Measurements from ENCODE around the gene SLC39A11. TPM values are rescaled to one million over a fixed set of nuclear protein-coding genes. Genes with fewer than 3 reads are reported as not detected.

The SLC39A11 gene
- total RNA-seq, 1 experiment from 2014 or later = 56.1 TPM

GRCh38 chr17:72927146-72927545, 165.3 kb downstream of the SLC39A11 start:
- H3K9me3 ChIP-seq (ENCODE audit: control insufficient read depth, insufficient read depth, low read depth, low read length) = no peaks in the 10 kb centered on the region
- H3K36me3 ChIP-seq (ENCODE audit: control insufficient read depth, insufficient read depth, low read length) = no peaks in the 10 kb centered on the region
- no peaks in the 10 kb centered on the region for H3K27me3 ChIP-seq (ENCODE audit: control insufficient read depth, insufficient read depth, low read length)
- DNase-seq (ENCODE audit: low read depth, low spot score) = no peak
- intact Hi-C loops (cut with micrococcal nuclease; ENCODE audit: unreplicated experiment) = no loop called here
- H3K27ac ChIP-seq (ENCODE audit: low read length) = no peak overlapping the region
- H3K4me3 ChIP-seq (ENCODE audit: low read depth in 2 of 2, low read length in 2 of 2) = no peak overlapping the region
- ChIA-PET POLR2A (no interaction called here), CTCF (no interaction called here)
- no peaks in the 10 kb centered on the region; the same call in 1 of the 2 replicates for H3K4me1 ChIP-seq (ENCODE audit: control insufficient read depth, insufficient read depth, low read length)
- no TSS peak for BruUV-seq (replicated peaks)
- in situ Hi-C loops (cut with HindIII; ENCODE audit: low pct_unique_long_range_greater_than_20kb, low sequenced_read_pairs) = no loop called here
- TF ChIP-seq REST (IDR thresholded peaks at IDR 0.05; ENCODE audit: insufficient read depth in 1 of 2, low read depth in 2 of 2, low read length in 1 of 2) = no peak
- no peak for TF ChIP-seq TCF7L2 (IDR thresholded peaks at IDR 0.05; ENCODE audit: low read depth, low read length)
- TF ChIP-seq CTCF (IDR thresholded peaks at IDR 0.05) = no peak
- no peak for TF ChIP-seq SIN3A (IDR thresholded peaks at IDR 0.05; ENCODE audit: borderline replicate concordance, insufficient read depth, low read depth, low read length)
- no peak for TF ChIP-seq POLR2AphosphoS5 (IDR thresholded peaks at IDR 0.05; ENCODE audit: low read depth, low read length)
- ATAC-seq = no peak

GRCh38 chr17:72926171-72926570, 166.3 kb downstream of the SLC39A11 start:
- Histone ChIP-seq H3K4me1 (ENCODE audit: control insufficient read depth, insufficient read depth, low read length) (no peaks in the 10 kb centered on the region; the same call in 1 of the 2 replicates), H3K27ac (ENCODE audit: low read length) (no peak overlapping the region), H3K9me3 (ENCODE audit: control insufficient read depth, insufficient read depth, low read depth, low read length) (no peaks in the 10 kb centered on the region), H3K27me3 (ENCODE audit: control insufficient read depth, insufficient read depth, low read length) (no peaks in the 10 kb centered on the region), H3K4me3 (ENCODE audit: low read depth in 2 of 2, low read length in 2 of 2) (no peak overlapping the region), H3K36me3 (ENCODE audit: control insufficient read depth, insufficient read depth, low read length) (no peaks in the 10 kb centered on the region)
- ChIA-PET POLR2A (interaction anchor here (0.6 kb wide), 1 partner anchor 247 kb away, joined by 3 read pairs; no protein-coding TSS in a partner anchor), CTCF (no interaction called here)
- DNase-seq (ENCODE audit: low read depth, low spot score) (no peak), ATAC-seq (no peak)
- intact Hi-C loops (cut with micrococcal nuclease; ENCODE audit: unreplicated experiment) (no loop called here), in situ Hi-C loops (cut with HindIII; ENCODE audit: low pct_unique_long_range_greater_than_20kb, low sequenced_read_pairs) (no loop called here)
- no TSS peak for BruUV-seq (replicated peaks)
- TF ChIP-seq TCF7L2 (IDR thresholded peaks at IDR 0.05; ENCODE audit: low read depth, low read length) (no peak), SIN3A (IDR thresholded peaks at IDR 0.05; ENCODE audit: borderline replicate concordance, insufficient read depth, low read depth, low read length) (no peak), POLR2AphosphoS5 (IDR thresholded peaks at IDR 0.05; ENCODE audit: low read depth, low read length) (no peak), CTCF (IDR thresholded peaks at IDR 0.05) (no peak), REST (IDR thresholded peaks at IDR 0.05; ENCODE audit: insufficient read depth in 1 of 2, low read depth in 2 of 2, low read length in 1 of 2) (no peak)

All from Panc1 (cell line).